ENCODE results near the gene STX17.
A peak's percentile ranks its signal among the peaks of the same experiment; 100 is the strongest.

STX17 gene

DNA sequence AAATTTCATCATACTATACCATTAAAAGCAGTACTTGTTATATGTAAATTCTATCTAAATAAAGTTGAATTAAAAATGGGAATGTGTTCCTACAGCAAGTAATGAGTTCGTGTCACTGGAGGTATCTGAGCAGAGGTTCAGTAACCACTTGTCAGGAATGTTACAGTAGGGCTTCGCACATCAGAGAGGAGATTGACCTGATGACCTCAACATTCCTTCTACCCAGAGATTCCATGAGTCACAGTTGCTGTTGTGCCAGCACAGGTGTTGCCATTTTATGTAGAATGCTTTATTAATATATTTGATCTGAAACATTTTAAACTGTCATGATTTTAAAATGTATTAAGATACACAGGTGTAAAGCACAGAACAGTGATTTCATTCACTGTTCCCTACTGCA lies 60.3 kb downstream of the STX17 start:
- ChIA-PET CTCF (no interaction called here), POLR2A (ENCODE audit: low non-redundant PET) (no interaction called here)
- TF ChIP-seq, protein P1, sequence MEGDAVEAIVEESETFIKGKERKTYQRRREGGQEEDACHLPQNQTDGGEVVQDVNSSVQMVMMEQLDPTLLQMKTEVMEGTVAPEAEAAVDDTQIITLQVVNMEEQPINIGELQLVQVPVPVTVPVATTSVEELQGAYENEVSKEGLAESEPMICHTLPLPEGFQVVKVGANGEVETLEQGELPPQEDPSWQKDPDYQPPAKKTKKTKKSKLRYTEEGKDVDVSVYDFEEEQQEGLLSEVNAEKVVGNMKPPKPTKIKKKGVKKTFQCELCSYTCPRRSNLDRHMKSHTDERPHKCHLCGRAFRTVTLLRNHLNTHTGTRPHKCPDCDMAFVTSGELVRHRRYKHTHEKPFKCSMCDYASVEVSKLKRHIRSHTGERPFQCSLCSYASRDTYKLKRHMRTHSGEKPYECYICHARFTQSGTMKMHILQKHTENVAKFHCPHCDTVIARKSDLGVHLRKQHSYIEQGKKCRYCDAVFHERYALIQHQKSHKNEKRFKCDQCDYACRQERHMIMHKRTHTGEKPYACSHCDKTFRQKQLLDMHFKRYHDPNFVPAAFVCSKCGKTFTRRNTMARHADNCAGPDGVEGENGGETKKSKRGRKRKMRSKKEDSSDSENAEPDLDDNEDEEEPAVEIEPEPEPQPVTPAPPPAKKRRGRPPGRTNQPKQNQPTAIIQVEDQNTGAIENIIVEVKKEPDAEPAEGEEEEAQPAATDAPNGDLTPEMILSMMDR (conservative IDR thresholded peaks at IDR 0.05; ENCODE audit: low read depth), result no peak
- no peak overlapping the region for H3K27ac ChIP-seq
- peak; percentile 96 for DNase-seq (ENCODE audit: low spot score)

DNA sequence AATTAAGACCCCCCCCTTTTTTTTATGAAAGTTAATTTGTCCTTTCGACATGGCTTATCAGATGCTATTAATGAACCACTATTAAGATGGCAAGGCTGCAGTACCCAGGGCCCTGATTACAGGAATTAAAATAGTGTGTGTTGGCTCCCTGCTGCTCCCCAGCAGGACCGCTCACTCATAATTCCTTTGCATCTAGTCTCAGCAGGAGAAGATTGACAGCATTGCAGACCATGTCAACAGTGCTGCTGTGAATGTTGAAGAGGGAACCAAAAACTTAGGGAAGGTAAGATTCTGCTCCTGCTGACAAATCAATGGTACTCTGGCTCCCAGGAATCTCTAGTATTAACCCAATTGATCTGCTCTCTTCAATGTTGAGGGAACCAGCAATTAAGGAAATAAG lies 61.0 kb downstream of the STX17 start:
- no peak overlapping the region for H3K27ac ChIP-seq

DNA sequence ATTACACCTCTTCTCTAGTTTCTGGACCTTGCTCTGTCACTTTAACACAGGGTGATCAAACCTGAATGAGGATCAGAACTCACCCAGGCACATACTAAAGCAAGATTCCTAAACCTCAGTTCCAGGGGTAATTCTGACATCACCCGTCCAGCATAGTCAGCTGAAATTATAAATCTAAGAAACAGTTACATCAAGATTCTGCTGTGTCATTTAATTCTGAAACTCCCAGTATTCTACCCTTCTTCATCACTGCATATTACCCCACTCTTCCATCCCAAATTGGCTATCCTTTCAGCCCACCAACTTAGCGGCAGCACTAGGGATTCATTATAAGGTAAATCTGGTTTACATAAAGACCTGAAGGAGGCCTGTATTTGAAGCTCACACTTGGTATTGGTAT lies 64.0 kb downstream of the STX17 start:
- TF ChIP-seq, protein P1 (conservative IDR thresholded peaks at IDR 0.05; ENCODE audit: low read depth), result no peak
- DNase-seq (ENCODE audit: low spot score), result no peak
- POLR2A ChIA-PET (ENCODE audit: low non-redundant PET), result no interaction called here
- CTCF ChIA-PET, result no interaction called here
- H3K27ac ChIP-seq, result no peak overlapping the region

More for the DNA sequence above, 61.0 kb downstream of the STX17 start:
- ChIA-PET CTCF (no interaction called here), POLR2A (ENCODE audit: low non-redundant PET) (no interaction called here)
- TF ChIP-seq, protein P1 (conservative IDR thresholded peaks at IDR 0.05; ENCODE audit: low read depth), result no peak
- DNase-seq (ENCODE audit: low spot score), result no peak

DNA sequence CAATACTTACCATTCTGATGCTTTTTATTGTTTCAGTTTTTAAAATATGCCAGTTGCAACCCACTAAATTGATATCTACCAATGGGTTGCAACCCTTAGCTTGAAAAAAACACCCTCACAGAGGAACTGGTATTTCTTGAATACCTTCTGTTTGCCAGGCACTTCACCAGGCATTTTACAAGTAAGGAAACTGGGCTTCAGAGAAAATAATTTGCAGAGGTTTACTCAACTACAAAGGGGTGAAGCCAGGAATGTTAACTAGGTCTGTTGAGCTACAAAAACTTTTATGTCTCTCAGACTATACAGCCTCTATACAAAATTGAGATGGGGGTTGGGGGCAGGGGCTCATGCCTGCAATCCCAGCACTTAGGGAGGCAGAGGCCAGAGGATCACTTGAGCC lies 65.0 kb downstream of the STX17 start:
- TF ChIP-seq, protein P1 (conservative IDR thresholded peaks at IDR 0.05; ENCODE audit: low read depth), result no peak
- POLR2A ChIA-PET (ENCODE audit: low non-redundant PET), result no interaction called here
- DNase-seq (ENCODE audit: low spot score), result no peak
- CTCF ChIA-PET, result interaction anchor here (0.6 kb wide), 1 partner anchor 1266 kb away, joined by 9 read pairs; no protein-coding TSS in a partner anchor
- H3K27ac ChIP-seq, result no peak overlapping the region

DNA sequence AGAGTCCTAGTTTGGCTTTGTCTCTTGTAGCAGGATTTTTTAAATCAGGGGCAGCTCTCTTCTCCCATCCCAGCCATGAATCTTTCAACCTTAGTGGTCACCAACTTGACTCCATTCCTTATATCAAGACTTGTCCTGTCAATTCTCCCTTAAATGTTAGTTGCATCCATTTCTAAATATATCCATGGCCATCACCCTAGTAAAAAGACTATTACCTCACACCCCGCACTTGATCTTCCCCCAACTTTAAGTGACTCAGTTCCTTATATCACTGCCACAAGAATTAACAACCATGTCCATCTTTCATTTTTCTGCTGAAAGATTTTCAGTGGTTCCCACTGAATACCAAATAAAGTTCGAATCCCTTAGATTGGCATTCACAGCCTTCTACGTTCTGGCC lies 67.0 kb downstream of the STX17 start:
- TF ChIP-seq, protein P1 (conservative IDR thresholded peaks at IDR 0.05; ENCODE audit: low read depth), result no peak
- CTCF ChIA-PET, result interaction anchor here (0.6 kb wide), 1 partner anchor 259 kb away, joined by 3 read pairs; no protein-coding TSS in a partner anchor
- POLR2A ChIA-PET (ENCODE audit: low non-redundant PET), result no interaction called here
- no peak for DNase-seq (ENCODE audit: low spot score)
- H3K27ac ChIP-seq, result no peak overlapping the region

DNA sequence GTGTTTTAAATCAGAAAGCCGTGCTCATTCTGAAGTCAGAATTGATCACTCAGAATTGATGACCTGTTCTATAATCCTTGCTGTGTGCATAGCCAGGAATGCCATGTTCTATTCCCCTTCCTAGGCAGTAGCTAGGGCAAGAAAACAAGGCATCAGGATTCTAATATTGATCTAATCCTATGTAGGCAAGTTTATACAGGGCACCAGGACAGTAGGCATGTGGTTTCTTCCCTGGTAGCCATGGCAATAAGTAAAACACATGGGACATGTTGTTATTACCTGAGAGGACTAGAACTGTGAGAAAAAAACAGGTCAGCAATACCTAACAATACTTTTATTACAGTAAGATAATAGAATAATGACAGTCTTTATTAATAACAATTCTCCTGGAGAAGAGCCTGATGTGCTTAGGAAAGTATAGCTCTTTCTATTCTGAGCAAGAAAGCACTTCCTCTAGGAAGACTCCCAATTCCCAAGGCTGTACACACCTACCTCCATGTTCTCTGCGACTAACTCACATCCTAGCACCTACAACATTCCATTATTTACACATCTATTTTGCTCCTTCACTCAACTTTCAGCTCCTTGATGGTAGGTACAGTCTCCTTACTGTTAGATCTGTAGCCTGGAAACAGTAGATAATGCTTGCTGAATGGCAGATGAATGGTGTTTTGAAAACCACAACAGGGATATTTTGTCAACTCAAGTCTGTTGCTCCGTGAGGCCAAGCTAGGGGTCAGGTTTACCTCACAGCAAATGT lies 70.8 kb downstream of the STX17 start:
- CTCF ChIA-PET, result interaction anchor here (0.6 kb wide), 1 partner anchor 50 kb away, joined by 4 read pairs; no protein-coding TSS in a partner anchor
- POLR2A ChIA-PET (ENCODE audit: low non-redundant PET), result no interaction called here
- TF ChIP-seq, protein P1 (conservative IDR thresholded peaks at IDR 0.05; ENCODE audit: low read depth), result no peak
- no peak overlapping the region for H3K27ac ChIP-seq
- DNase-seq (ENCODE audit: low spot score), result no peak
